GM12878 (cell line): ENCODE results near the gene TPPP3. TPM values are rescaled to one million over a fixed set of nuclear protein-coding genes. Genes with fewer than 3 reads are reported as not detected.

ENCODE experiments used
- ATAC-seq: fragments of 200-7000 bp; cut with Tn5 transposase; 3 replicates; pipeline ENCODE4 v1.9.1; 2020; ENCODE audit warnings: mild to moderate bottlenecking, moderate library complexity
- BruUV-seq: library from RNA; stranded (reverse); fragments of 400-500 nt; replicated peaks from 2 replicates; lab custom pipeline; 2021; lab: Mats Ljungman, UMichigan
- CTCF ChIA-PET: fragments of 300-600 bp; sonication (Branson Sonifier 250); formaldehyde crosslinking; extraction: SDS; loops from one replicate; lab custom pipeline; 2021; ENCODE audit warnings: inconsistent platforms; lab: Yijun Ruan, JAX
- POLR2A ChIA-PET: fragments of 350-600 bp; formaldehyde crosslinking; extraction: SDS; loops from one replicate; lab custom pipeline; 2021; ENCODE audit warnings: inconsistent platforms; lab: Charles Lee
- RAD21 ChIA-PET: fragments of 300-600 bp; sonication (Branson Sonifier 250); formaldehyde crosslinking; loops from one replicate; lab custom pipeline; 2023; ENCODE audit warnings: antibody characterized with exemption; ENCODE audit not compliant: unreplicated experiment; lab: Charles Lee
- SMC1A ChIA-PET: fragments of 300-600 bp; sonication (Branson Sonifier 250); formaldehyde crosslinking; loops from one replicate; lab custom pipeline; 2023; ENCODE audit not compliant: unreplicated experiment, uncharacterized antibody; lab: Charles Lee
- DNase-seq: peaks from one replicate; pipeline ENCODE4 v3.0.0-alpha.2; 2011; ENCODE audit warnings: low read depth, low spot score
- FAIRE-seq: peaks from 3 replicates; lab custom pipeline; 2011; peaks lifted over from hg19 to GRCh38; lab: Jason Lieb, UNC
- H2AFZ ChIP-seq: 2 replicates; pipeline ENCODE4 v1.6.0; 2011; ENCODE audit warnings: low read depth, low read length, control low read depth; ENCODE audit not compliant: control insufficient read depth
- H3K27ac ChIP-seq: 2 replicates; pipeline ENCODE4 v1.5.1; 2011; ENCODE audit warnings: control low read depth; ENCODE audit not compliant: control insufficient read depth, insufficient read depth
- H3K27me3 ChIP-seq, 2 experiments: replicated peaks in 1 of 2; 2 replicates each; pipeline versions ENCODE4 v1.6.0 to v1.6.1; 2011; ENCODE audit warnings: low read length in 1 of 2; ENCODE audit not compliant: control insufficient read depth in 2 of 2, insufficient read depth in 2 of 2
- H3K36me3 ChIP-seq, 2 experiments: 2 replicates each; pipeline ENCODE4 v1.5.1; 2011; ENCODE audit warnings: low read length in 1 of 2; ENCODE audit not compliant: control insufficient read depth in 2 of 2, insufficient read depth in 2 of 2
- H3K4me1 ChIP-seq: 2 replicates; pipeline ENCODE4 v1.6.1; 2011; ENCODE audit warnings: mild to moderate bottlenecking, low read length, moderate library complexity, mixed read lengths; ENCODE audit not compliant: control insufficient read depth, insufficient read depth
- H3K4me2 ChIP-seq: 2 replicates; pipeline ENCODE4 v1.6.0; 2011; ENCODE audit warnings: control low read depth; ENCODE audit not compliant: control insufficient read depth, insufficient read depth
- H3K4me3 ChIP-seq: fragments of 200-600 bp; sonication (generic); 2 replicates; pipeline ENCODE4 v1.5.1; 2016
- H3K79me2 ChIP-seq: 2 replicates; pipeline ENCODE4 v1.6.0; 2011; ENCODE audit warnings: low read length; ENCODE audit not compliant: control insufficient read depth, insufficient read depth
- H3K9ac ChIP-seq: 2 replicates; pipeline ENCODE4 v1.8.0; 2011; ENCODE audit warnings: low read length, control low read depth, mixed read lengths; ENCODE audit not compliant: control insufficient read depth, insufficient read depth
- H3K9me3 ChIP-seq: replicated peaks from 3 replicates; pipeline ENCODE4 v1.5.1; 2011; ENCODE audit warnings: mild to moderate bottlenecking, low read length; ENCODE audit not compliant: control insufficient read depth, insufficient read depth
- H4K20me1 ChIP-seq: 2 replicates; pipeline ENCODE4 v1.6.0; 2011; ENCODE audit not compliant: control insufficient read depth, insufficient read depth
- CHD1 ChIP-seq: IDR thresholded peaks from 2 replicates; pipeline ENCODE4 v1.6.1; 2012; ENCODE audit warnings: low read depth, low read length, improper control_type of control experiment
- EED ChIP-seq: sonication (generic); IDR thresholded peaks from 2 replicates; pipeline ENCODE4 v1.6.1; 2016; ENCODE audit warnings: antibody characterized with exemption, low read depth
- FOS ChIP-seq: IDR thresholded peaks from 3 replicates; pipeline ENCODE4 v1.6.1; 2011; ENCODE audit warnings: borderline replicate concordance; ENCODE audit not compliant: insufficient read length; ENCODE audit errors: extremely low read depth
- HDAC2 ChIP-seq: fragments of 200-600 bp; sonication (generic); IDR thresholded peaks from 2 replicates; pipeline ENCODE4 v1.6.1; 2017
- LARP7 ChIP-seq: fragments of 450-650 bp; IDR thresholded peaks from 2 replicates; pipeline ENCODE4 v1.6.1; 2017; ENCODE audit warnings: mild to moderate bottlenecking
- MXI1 ChIP-seq: fragments of 150-350 bp; IDR thresholded peaks from 2 replicates; pipeline ENCODE4 v1.6.1; 2011; ENCODE audit warnings: low read depth, mild to moderate bottlenecking, inconsistent platforms, low read length, improper control_type of control experiment
- MYB ChIP-seq: fragments of 150-350 bp; IDR thresholded peaks from 2 replicates; pipeline ENCODE4 v1.6.1; 2014; ENCODE audit warnings: mild to moderate bottlenecking, low read depth, low read length, borderline replicate concordance
- MYC ChIP-seq: IDR thresholded peaks from 2 replicates; pipeline ENCODE4 v1.6.1; 2011; ENCODE audit warnings: mild to moderate bottlenecking, low read length, moderate library complexity, inconsistent platforms; ENCODE audit not compliant: insufficient read depth, insufficient replicate concordance, insufficient read length, severe bottlenecking
- RAD21 ChIP-seq: IDR thresholded peaks from 2 replicates; pipeline ENCODE4 v1.6.1; 2011; ENCODE audit warnings: mild to moderate bottlenecking, low read depth, low read length, moderate library complexity; ENCODE audit not compliant: insufficient read depth
- SUZ12 ChIP-seq: fragments of 200-600 bp; sonication (generic); IDR thresholded peaks from one replicate; pipeline ENCODE4 v1.6.1; 2018; ENCODE audit warnings: antibody characterized with exemption, mild to moderate bottlenecking; ENCODE audit not compliant: unreplicated experiment
- WGBS: methylation state at CpG from one replicate; pipeline ENCODE4 v1.1.6; 2016; ENCODE audit warnings: low lambda C conversion rate; ENCODE audit not compliant: insufficient replicate concordance, insufficient coverage; ENCODE audit errors: missing lambda C conversion rate; 5-methylcytosine and 5-hydroxymethylcytosine counted together
- in situ Hi-C: fragments of 300-500 bp; cut with MboI; formaldehyde crosslinking; loops from 9 replicates; pipeline ENCODE4 v1.14.3; 2018; ENCODE audit warnings: mixed read lengths
- intact Hi-C: fragments of 100-400 bp; cut with micrococcal nuclease; formaldehyde crosslinking; loops from one replicate; pipeline ENCODE4 v1.14.2; 2022; ENCODE audit not compliant: unreplicated experiment
- polyA plus RNA-seq, 11 experiments: library from polyadenylated mRNA; depleted of rRNA in 4 of 11; unstranded in 6 of 11; stranded (reverse) in 5 of 11; fragments of >200 nt; fragmentation: Nextera tagmentation in 4 of 11; fragmentation: Illumina TruSeq in 1 of 11; extraction: Ambion mirVana in 4 of 11; extraction: Trizol in 1 of 11; gene quantifications; 1 replicate in 1 of 11; 2 replicates in 10 of 11; pipeline versions ENCODE4 v1.2.1 to v1.2.3, GENCODE V29; 2011 to 2016; ENCODE audit warnings: inconsistent platforms in 2 of 11, missing spikeins in 2 of 11, low read depth in 1 of 11
- total RNA-seq, 4 experiments: library from RNA; depleted of rRNA in 3 of 4; stranded (reverse); fragments of >200 nt in 3 of 4; fragmentation: Illumina TruSeq in 1 of 4; extraction: Trizol in 1 of 4; gene quantifications; 2 replicates each; pipeline versions ENCODE4 v1.2.1 to v1.2.3, GENCODE V29; 2013 to 2021
- TF ChIP-seq, protein P1 (sequence below): fragments of 150-350 bp; IDR thresholded peaks from 2 replicates; pipeline ENCODE4 v1.6.1; 2014; ENCODE audit warnings: mild to moderate bottlenecking, low read depth, low read length
- TF ChIP-seq, protein P2 (sequence below): IDR thresholded peaks from 2 replicates; pipeline ENCODE4 v1.6.1; 2012; ENCODE audit warnings: improper control_type of control experiment, low read depth, low read length; ENCODE audit not compliant: insufficient replicate concordance
- TF ChIP-seq, protein P3 (sequence below): fragments of 150-350 bp; IDR thresholded peaks from 2 replicates; pipeline ENCODE4 v1.6.1; 2016; ENCODE audit warnings: low read depth, low read length

The TPPP3 gene
- total and polyA plus RNA-seq, 10 of the 15 experiments (the other 5 are each of a cell fraction or from before 2014, with no cell fraction given), result 0.14 TPM; not detected in 9

DNA sequence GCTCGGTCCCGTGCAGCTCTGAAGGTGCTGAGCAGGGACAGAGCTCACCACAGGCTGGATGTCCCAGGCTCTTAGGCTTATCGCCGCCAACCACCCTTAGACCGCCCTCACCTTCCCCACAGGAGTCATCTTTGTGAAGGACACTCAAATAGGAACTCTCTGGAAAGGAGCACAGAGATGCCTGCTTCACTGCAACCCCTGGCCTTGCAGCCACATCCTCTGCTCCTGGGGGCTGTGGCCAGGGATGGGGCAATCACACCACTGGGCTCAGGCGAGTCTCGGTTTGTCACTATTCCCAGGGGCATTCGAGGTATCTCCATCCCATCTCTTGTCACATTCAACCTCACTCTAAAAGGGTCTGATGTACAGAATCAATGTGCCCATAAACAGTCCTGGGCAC is 12.0 kb upstream of the TPPP3 start (continued):
- TF ChIP-seq RAD21, result no peak
- TF ChIP-seq CHD1, result no peak
- TF ChIP-seq MYB, result no peak
- TF ChIP-seq HDAC2, result no peak

DNA sequence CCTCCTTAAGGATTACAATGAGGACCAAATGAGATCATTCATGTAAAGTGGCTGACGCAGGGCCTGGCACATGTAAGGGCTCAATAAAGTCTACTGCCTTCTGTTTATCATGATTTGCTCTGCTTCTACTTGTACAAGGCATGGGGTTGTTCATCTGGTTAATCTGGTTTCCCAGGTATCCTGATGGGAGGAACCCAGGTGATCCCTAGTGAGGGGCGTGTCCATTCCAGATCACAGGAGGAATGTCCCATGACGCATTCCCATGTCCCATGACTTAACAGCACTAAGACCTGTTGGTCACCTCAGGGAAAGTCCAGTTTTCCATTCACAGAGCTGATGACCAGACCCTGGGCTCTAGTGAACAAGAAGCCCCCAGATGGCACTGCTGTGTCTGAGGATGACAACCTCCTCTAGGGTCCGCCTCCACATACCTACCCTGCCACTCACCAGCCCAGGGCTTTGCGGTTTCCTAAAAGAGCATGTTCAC is 11.5 kb upstream of the TPPP3 start:
- POLR2A ChIA-PET, result no interaction called here
- Histone ChIP-seq H3K4me1 (no peaks in the 10 kb centered on the region), H3K79me2 (no peaks in the 10 kb centered on the region), H3K27ac (no peak overlapping the region), H2AFZ (no peak overlapping the region), H3K4me3 (no peak overlapping the region), H4K20me1 (no peaks in the 10 kb centered on the region), H3K27me3 (no peaks in the 10 kb centered on the region; a peak in 1 of 4 replicates), H3K9ac (no peak overlapping the region), H3K36me3 (no peaks in the 10 kb centered on the region), H3K9me3 (no peaks in the 10 kb centered on the region), H3K4me2 (no peak overlapping the region)
- DNase-seq (no peak), ATAC-seq (no peak), FAIRE-seq (no peak)
- intact Hi-C loops, result no loop called here
- BruUV-seq, result no TSS peak
- RAD21 ChIA-PET, result no interaction called here
- CTCF ChIA-PET, result no interaction called here
- SMC1A ChIA-PET, result no interaction called here
- in situ Hi-C loops, result loop anchor here (25.0 kb wide), 1 partner anchor 417 kb away; the partner anchor contains the start of gene CES4A
- 61% methylated on average over 5 of the region's 5 CpGs for WGBS
- TF ChIP-seq SUZ12 (no peak), LARP7 (no peak), EED (no peak), FOS (no peak), MYC (no peak), MXI1 (no peak)
- TF ChIP-seq, protein P1, sequence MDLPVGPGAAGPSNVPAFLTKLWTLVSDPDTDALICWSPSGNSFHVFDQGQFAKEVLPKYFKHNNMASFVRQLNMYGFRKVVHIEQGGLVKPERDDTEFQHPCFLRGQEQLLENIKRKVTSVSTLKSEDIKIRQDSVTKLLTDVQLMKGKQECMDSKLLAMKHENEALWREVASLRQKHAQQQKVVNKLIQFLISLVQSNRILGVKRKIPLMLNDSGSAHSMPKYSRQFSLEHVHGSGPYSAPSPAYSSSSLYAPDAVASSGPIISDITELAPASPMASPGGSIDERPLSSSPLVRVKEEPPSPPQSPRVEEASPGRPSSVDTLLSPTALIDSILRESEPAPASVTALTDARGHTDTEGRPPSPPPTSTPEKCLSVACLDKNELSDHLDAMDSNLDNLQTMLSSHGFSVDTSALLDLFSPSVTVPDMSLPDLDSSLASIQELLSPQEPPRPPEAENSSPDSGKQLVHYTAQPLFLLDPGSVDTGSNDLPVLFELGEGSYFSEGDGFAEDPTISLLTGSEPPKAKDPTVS, result no peak
- TF ChIP-seq, protein P2, sequence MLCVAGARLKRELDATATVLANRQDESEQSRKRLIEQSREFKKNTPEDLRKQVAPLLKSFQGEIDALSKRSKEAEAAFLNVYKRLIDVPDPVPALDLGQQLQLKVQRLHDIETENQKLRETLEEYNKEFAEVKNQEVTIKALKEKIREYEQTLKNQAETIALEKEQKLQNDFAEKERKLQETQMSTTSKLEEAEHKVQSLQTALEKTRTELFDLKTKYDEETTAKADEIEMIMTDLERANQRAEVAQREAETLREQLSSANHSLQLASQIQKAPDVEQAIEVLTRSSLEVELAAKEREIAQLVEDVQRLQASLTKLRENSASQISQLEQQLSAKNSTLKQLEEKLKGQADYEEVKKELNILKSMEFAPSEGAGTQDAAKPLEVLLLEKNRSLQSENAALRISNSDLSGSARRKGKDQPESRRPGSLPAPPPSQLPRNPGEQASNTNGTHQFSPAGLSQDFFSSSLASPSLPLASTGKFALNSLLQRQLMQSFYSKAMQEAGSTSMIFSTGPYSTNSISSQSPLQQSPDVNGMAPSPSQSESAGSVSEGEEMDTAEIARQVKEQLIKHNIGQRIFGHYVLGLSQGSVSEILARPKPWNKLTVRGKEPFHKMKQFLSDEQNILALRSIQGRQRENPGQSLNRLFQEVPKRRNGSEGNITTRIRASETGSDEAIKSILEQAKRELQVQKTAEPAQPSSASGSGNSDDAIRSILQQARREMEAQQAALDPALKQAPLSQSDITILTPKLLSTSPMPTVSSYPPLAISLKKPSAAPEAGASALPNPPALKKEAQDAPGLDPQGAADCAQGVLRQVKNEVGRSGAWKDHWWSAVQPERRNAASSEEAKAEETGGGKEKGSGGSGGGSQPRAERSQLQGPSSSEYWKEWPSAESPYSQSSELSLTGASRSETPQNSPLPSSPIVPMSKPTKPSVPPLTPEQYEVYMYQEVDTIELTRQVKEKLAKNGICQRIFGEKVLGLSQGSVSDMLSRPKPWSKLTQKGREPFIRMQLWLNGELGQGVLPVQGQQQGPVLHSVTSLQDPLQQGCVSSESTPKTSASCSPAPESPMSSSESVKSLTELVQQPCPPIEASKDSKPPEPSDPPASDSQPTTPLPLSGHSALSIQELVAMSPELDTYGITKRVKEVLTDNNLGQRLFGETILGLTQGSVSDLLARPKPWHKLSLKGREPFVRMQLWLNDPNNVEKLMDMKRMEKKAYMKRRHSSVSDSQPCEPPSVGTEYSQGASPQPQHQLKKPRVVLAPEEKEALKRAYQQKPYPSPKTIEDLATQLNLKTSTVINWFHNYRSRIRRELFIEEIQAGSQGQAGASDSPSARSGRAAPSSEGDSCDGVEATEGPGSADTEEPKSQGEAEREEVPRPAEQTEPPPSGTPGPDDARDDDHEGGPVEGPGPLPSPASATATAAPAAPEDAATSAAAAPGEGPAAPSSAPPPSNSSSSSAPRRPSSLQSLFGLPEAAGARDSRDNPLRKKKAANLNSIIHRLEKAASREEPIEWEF, result no peak
- TF ChIP-seq, protein P3, sequence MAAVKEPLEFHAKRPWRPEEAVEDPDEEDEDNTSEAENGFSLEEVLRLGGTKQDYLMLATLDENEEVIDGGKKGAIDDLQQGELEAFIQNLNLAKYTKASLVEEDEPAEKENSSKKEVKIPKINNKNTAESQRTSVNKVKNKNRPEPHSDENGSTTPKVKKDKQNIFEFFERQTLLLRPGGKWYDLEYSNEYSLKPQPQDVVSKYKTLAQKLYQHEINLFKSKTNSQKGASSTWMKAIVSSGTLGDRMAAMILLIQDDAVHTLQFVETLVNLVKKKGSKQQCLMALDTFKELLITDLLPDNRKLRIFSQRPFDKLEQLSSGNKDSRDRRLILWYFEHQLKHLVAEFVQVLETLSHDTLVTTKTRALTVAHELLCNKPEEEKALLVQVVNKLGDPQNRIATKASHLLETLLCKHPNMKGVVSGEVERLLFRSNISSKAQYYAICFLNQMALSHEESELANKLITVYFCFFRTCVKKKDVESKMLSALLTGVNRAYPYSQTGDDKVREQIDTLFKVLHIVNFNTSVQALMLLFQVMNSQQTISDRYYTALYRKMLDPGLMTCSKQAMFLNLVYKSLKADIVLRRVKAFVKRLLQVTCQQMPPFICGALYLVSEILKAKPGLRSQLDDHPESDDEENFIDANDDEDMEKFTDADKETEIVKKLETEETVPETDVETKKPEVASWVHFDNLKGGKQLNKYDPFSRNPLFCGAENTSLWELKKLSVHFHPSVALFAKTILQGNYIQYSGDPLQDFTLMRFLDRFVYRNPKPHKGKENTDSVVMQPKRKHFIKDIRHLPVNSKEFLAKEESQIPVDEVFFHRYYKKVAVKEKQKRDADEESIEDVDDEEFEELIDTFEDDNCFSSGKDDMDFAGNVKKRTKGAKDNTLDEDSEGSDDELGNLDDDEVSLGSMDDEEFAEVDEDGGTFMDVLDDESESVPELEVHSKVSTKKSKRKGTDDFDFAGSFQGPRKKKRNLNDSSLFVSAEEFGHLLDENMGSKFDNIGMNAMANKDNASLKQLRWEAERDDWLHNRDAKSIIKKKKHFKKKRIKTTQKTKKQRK, result no peak
